Breast epithelium (tissue), 4 donors: ENCODE results near the gene TENM3. TPM values are rescaled to one million over a fixed set of nuclear protein-coding genes. Genes with fewer than 3 reads are reported as not detected.

Source experiments
- DNase-seq, 2 donors: peaks; one replicate each; pipeline ENCODE4 v3.0.0-alpha.2; 2019; ENCODE audit warnings: low spot score in 2 of 2
- H3K27ac ChIP-seq, 2 donors: fragments of 200-600 bp; sonication (generic) in 1 of 2; one replicate each; pipeline ENCODE4 v1.5.1; 2016 to 2019; ENCODE audit warnings: mild to moderate bottlenecking in 1 of 2
- H3K27me3 ChIP-seq, 2 donors: fragments of 200-600 bp; sonication (generic) in 1 of 2; one replicate each; pipeline versions ENCODE4 v1.5.1 to v1.6.0; 2017 to 2019; ENCODE audit warnings: control low read depth in 1 of 2, mild to moderate bottlenecking in 1 of 2
- H3K36me3 ChIP-seq: fragments of 200-600 bp; one replicate; pipeline ENCODE4 v1.5.1; 2019
- H3K4me1 ChIP-seq, 2 donors: fragments of 200-600 bp; sonication (generic); one replicate each; pipeline ENCODE4 v1.5.1; 2016 to 2019; ENCODE audit warnings: control low read depth in 1 of 2
- H3K4me3 ChIP-seq, 3 donors: fragments of 200-600 bp; sonication (generic); 1 replicate in 2 of 3; 2 replicates in 1 of 3; pipeline ENCODE4 v1.5.1; 2016 to 2019; ENCODE audit warnings: mild to moderate bottlenecking in 3 of 3, moderate library complexity in 2 of 3
- H3K9me3 ChIP-seq, 2 donors: fragments of 200-600 bp; sonication (generic) in 1 of 2; one replicate each; pipeline ENCODE4 v1.5.1; 2016 to 2019; ENCODE audit warnings: control low read depth in 1 of 2
- POLR2A ChIP-seq: fragments of 450-650 bp; IDR thresholded peaks from one replicate; pipeline ENCODE4 v1.6.1; 2016; ENCODE audit warnings: antibody characterized with exemption, mild to moderate bottlenecking, moderate library complexity
- POLR2AphosphoS5 ChIP-seq, 3 donors: sonication (generic); formaldehyde crosslinking; IDR thresholded peaks; one replicate each; pipeline ENCODE4 v1.6.1; 2017; ENCODE audit warnings: antibody characterized with exemption in 3 of 3
- intact Hi-C: fragments of 100-400 bp; cut with DNase I; formaldehyde crosslinking; loops from one replicate; pipeline ENCODE4 v1.15.1; 2023; ENCODE audit warnings: low total_unique reads
- total RNA-seq, 3 donors: library from RNA; depleted of rRNA; stranded (reverse); fragments of >200 nt; gene quantifications; one replicate each; pipeline ENCODE4 v1.1.0, GENCODE V29; 2016
- TF ChIP-seq, protein P1 (sequence below), 3 donors: fragments of 450-650 bp; IDR thresholded peaks; one replicate each; pipeline ENCODE4 v1.5.1; 2016 to 2017; ENCODE audit warnings: antibody characterized with exemption in 3 of 3, mild to moderate bottlenecking in 3 of 3, moderate library complexity in 3 of 3

TENM3 gene
- total RNA-seq, 3 donors from 2014 or later = 4.6 to 30.6 (median 8.8) TPM

GRCh38 chr4:182227611-182228010 is 15.6 kb upstream of the TENM3 start:
- peaks cover 0 to 8% of the 10 kb centered on the region in 2 donors for H3K27me3 ChIP-seq
- TF ChIP-seq POLR2AphosphoS5 (IDR thresholded peaks at IDR 0.05) = no peak
- TF ChIP-seq, protein P1, sequence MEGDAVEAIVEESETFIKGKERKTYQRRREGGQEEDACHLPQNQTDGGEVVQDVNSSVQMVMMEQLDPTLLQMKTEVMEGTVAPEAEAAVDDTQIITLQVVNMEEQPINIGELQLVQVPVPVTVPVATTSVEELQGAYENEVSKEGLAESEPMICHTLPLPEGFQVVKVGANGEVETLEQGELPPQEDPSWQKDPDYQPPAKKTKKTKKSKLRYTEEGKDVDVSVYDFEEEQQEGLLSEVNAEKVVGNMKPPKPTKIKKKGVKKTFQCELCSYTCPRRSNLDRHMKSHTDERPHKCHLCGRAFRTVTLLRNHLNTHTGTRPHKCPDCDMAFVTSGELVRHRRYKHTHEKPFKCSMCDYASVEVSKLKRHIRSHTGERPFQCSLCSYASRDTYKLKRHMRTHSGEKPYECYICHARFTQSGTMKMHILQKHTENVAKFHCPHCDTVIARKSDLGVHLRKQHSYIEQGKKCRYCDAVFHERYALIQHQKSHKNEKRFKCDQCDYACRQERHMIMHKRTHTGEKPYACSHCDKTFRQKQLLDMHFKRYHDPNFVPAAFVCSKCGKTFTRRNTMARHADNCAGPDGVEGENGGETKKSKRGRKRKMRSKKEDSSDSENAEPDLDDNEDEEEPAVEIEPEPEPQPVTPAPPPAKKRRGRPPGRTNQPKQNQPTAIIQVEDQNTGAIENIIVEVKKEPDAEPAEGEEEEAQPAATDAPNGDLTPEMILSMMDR (IDR thresholded peaks at IDR 0.05) = no peak
- no peak for TF ChIP-seq POLR2A
- intact Hi-C loops = no loop called here

GRCh38 chr4:182228991-182229577 is 14.1 kb upstream of the TENM3 start:
- Histone ChIP-seq H3K9me3 (no peaks in the 10 kb centered on the region), H3K36me3 (no peaks in the 10 kb centered on the region), H3K27me3 (peaks cover 0 to 8% of the 10 kb centered on the region in 2 donors), H3K4me1 (no peaks in the 10 kb centered on the region), H3K27ac (no peak overlapping the region), H3K4me3 (no peak overlapping the region)
- TF ChIP-seq, protein P1 (IDR thresholded peaks at IDR 0.05) = no peak
- no peak for DNase-seq
- intact Hi-C loops = no loop called here

More at GRCh38 chr4:182227611-182228010, 15.6 kb upstream of the TENM3 start:
- H3K4me3 ChIP-seq = no peak overlapping the region
- no peaks in the 10 kb centered on the region for H3K36me3 ChIP-seq
- DNase-seq = no peak
- no peaks in the 10 kb centered on the region for H3K9me3 ChIP-seq
- no peak overlapping the region for H3K27ac ChIP-seq
- no peaks in the 10 kb centered on the region for H3K4me1 ChIP-seq

DNA sequence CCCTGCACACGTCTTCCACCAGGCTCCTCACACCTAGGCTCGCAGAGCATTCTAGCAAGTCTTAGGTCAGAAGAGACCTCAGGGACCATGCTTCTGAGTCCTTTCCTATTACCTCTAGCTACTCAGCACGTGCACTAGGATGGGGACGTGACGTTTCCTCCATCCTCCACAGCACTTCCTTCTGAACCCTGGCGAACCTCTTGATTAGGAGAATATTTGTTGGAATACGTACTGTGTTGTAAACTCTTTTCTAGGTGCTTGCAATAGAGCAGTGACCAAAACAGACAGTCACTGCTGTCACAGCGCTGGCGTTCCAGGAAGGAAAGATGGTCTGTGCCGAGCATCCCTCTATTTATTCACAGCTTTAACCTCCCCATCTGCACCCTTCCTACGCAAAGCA is 12.9 kb upstream of the TENM3 start:
- H3K27ac ChIP-seq = no peak overlapping the region
- H3K4me1 ChIP-seq = no peaks in the 10 kb centered on the region
- H3K4me3 ChIP-seq = no peak overlapping the region
- peaks cover 0 to 8% of the 10 kb centered on the region in 2 donors for H3K27me3 ChIP-seq
- intact Hi-C loops = no loop called here
- no peaks in the 10 kb centered on the region for H3K9me3 ChIP-seq
- no peaks in the 10 kb centered on the region for H3K36me3 ChIP-seq
- TF ChIP-seq POLR2A = no peak
- TF ChIP-seq, protein P1 (IDR thresholded peaks at IDR 0.05) = no peak
- no peak for DNase-seq

DNA sequence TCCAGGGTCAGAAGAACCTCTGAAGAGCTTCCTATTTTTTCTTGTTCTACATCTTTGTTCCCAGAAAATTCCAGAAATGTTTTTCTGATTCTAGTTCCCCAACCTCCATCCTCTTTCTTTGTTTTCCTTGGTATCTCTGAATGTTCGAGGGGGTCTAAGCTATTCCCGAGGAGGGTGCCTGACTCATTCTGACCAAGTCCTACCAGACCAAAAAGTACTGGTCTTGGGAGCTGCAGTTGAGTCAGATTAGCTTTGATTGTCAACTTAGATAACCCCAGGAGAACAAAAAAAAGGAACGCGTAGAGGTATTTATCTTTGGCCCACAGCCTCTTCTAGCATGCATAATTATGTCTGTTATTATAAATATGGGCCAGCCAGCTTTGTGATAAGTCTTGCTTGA is 12.1 kb upstream of the TENM3 start:
- no peak for DNase-seq
- intact Hi-C loops = no loop called here
- TF ChIP-seq POLR2AphosphoS5 (IDR thresholded peaks at IDR 0.05) (no peak), POLR2A (no peak)
- TF ChIP-seq, protein P1 (IDR thresholded peaks at IDR 0.05) = no peak
- no peaks in the 10 kb centered on the region for H3K9me3 ChIP-seq
- no peaks in the 10 kb centered on the region for H3K4me1 ChIP-seq
- H3K4me3 ChIP-seq = no peak overlapping the region
- peaks cover 0 to 8% of the 10 kb centered on the region in 2 donors for H3K27me3 ChIP-seq
- no peaks in the 10 kb centered on the region for H3K36me3 ChIP-seq
- H3K27ac ChIP-seq = no peak overlapping the region

GRCh38 chr4:182231496-182231895 is 11.7 kb upstream of the TENM3 start:
- intact Hi-C loops = no loop called here
- H3K4me3 ChIP-seq = no peak overlapping the region
- no peak for TF ChIP-seq POLR2AphosphoS5 (IDR thresholded peaks at IDR 0.05)
- TF ChIP-seq POLR2A = no peak
- TF ChIP-seq, protein P1 (IDR thresholded peaks at IDR 0.05) = no peak

More at GRCh38 chr4:182231496-182231895, 11.7 kb upstream of the TENM3 start:
- no peak overlapping the region for H3K27ac ChIP-seq
- no peak for DNase-seq
- no peaks in the 10 kb centered on the region for H3K4me1 ChIP-seq
- H3K27me3 ChIP-seq = peaks cover 0 to 8% of the 10 kb centered on the region in 2 donors
- H3K9me3 ChIP-seq = no peaks in the 10 kb centered on the region
- no peaks in the 10 kb centered on the region for H3K36me3 ChIP-seq
